Ovary (tissue), 3 donors: ENCODE measurements around the gene ADAMTS17.

Experiments
- CTCF ChIP-seq, 3 donors: fragments of 450-650 bp in 2 of 3; fragments of 200-600 bp in 1 of 3; IDR thresholded peaks; one replicate each; pipeline versions ENCODE4 v1.5.1 to v1.8.0; 2016 to 2022; ENCODE audit warnings: antibody characterized with exemption in 3 of 3, mild to moderate bottlenecking in 1 of 3
- EP300 ChIP-seq: sonication (generic); formaldehyde crosslinking; IDR thresholded peaks from one replicate; pipeline ENCODE4 v1.6.1; 2017; ENCODE audit warnings: antibody characterized with exemption
- donor health status: DM: no; HTN: no; CAD: no.

- TF ChIP-seq CTCF (IDR thresholded peaks at IDR 0.05) (no peak), EP300 (no peak)
Measured at GRCh38 chr15:100330629-100331215, 11.1 kb downstream of the ADAMTS17 start.
